ENCODE data around the gene CTBS. TPM values are rescaled to one million over a fixed set of nuclear protein-coding genes. Genes with fewer than 3 reads are reported as not detected.

Gene CTBS, protein sequence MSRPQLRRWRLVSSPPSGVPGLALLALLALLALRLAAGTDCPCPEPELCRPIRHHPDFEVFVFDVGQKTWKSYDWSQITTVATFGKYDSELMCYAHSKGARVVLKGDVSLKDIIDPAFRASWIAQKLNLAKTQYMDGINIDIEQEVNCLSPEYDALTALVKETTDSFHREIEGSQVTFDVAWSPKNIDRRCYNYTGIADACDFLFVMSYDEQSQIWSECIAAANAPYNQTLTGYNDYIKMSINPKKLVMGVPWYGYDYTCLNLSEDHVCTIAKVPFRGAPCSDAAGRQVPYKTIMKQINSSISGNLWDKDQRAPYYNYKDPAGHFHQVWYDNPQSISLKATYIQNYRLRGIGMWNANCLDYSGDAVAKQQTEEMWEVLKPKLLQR
- total RNA-seq (2021; ENCODE audit: unreplicated experiment) (47.7 TPM), Bru-seq, nascent RNA (percentile 88 among the genes with signal in this experiment), BruChase-seq, experiment 1, labeled RNA remaining after a 2-hour chase (percentile 81 among the genes with signal in this experiment), BruChase-seq, experiment 2, labeled RNA remaining after a 6-hour chase (percentile 84 among the genes with signal in this experiment)
- polyA plus RNA-seq (2012; ENCODE audit: insufficient read length) = 35.4 TPM
- long read RNA-seq, full-length matches to known transcripts = 121 of 208 reads
- long read RNA-seq, partial matches to known transcripts = 22 of 208 reads
- long read RNA-seq, other reads (novel, unspliced or antisense) = 65 of 208 reads

DNA sequence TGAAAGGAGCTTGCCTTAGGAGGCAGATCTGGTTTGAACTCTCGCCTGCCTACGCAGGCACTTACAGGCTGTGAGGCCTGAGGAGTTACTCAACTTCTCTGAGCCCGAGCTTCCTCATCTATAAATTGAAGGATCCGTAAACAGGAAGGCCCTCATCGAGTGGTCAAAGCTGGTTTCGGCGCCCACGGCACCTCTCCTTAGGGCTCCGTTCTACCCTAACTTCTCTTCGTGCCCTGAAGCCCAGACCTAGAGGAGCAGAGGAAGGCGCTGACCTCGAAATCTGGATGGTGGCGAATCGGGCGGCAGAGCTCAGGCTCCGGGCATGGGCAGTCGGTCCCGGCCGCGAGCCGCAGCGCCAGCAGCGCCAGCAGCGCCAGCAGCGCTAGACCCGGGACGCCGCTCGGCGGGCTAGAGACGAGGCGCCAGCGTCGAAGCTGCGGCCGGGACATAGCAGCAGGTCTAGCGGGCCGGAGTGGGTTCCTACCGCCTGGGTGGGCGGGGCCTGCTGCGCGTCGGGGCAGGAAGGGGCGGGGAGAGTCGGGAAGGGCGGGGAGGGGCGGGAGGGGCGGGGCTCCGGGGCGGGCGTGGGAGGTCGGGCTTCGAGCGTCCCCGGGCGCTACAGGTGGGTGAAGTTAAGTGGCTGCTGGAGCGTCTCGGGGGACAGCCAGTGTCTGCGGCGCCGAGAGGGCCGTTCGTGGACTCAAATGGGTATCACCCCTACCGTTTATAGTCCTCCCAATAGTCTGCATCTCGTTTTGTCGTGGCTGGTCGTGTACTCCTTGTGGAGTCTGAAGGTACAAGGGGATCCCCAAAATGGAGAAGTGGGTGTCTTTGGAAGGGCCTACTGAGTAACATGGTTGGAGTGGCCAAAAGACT, at the start of gene CTBS:
TSS of gene CTBS (minus strand) at position 474 of the 876 bp plus-strand sequence. CDS start at position 449, 25 bp downstream.
- TF ChIP-seq TCF7L2 (IDR thresholded peaks at IDR 0.05; ENCODE audit: low read depth, low read length) (no peak), SIN3A (IDR thresholded peaks at IDR 0.05; ENCODE audit: borderline replicate concordance, insufficient read depth, low read depth, low read length) (peak; percentile 89; the same call in 1 of the 2 replicates), POLR2AphosphoS5 (IDR thresholded peaks at IDR 0.05; ENCODE audit: low read depth, low read length) (peak; percentile 95)
- TF ChIP-seq, protein P1, sequence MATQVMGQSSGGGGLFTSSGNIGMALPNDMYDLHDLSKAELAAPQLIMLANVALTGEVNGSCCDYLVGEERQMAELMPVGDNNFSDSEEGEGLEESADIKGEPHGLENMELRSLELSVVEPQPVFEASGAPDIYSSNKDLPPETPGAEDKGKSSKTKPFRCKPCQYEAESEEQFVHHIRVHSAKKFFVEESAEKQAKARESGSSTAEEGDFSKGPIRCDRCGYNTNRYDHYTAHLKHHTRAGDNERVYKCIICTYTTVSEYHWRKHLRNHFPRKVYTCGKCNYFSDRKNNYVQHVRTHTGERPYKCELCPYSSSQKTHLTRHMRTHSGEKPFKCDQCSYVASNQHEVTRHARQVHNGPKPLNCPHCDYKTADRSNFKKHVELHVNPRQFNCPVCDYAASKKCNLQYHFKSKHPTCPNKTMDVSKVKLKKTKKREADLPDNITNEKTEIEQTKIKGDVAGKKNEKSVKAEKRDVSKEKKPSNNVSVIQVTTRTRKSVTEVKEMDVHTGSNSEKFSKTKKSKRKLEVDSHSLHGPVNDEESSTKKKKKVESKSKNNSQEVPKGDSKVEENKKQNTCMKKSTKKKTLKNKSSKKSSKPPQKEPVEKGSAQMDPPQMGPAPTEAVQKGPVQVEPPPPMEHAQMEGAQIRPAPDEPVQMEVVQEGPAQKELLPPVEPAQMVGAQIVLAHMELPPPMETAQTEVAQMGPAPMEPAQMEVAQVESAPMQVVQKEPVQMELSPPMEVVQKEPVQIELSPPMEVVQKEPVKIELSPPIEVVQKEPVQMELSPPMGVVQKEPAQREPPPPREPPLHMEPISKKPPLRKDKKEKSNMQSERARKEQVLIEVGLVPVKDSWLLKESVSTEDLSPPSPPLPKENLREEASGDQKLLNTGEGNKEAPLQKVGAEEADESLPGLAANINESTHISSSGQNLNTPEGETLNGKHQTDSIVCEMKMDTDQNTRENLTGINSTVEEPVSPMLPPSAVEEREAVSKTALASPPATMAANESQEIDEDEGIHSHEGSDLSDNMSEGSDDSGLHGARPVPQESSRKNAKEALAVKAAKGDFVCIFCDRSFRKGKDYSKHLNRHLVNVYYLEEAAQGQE (IDR thresholded peaks at IDR 0.05; ENCODE audit: insufficient read depth in 1 of 2, low read depth in 2 of 2, low read length in 1 of 2) = 0 out of 4 replicates have a peak, but pooled peaks of 1 of the 2 experiments have one; percentile 7
- peak within 1 kb of the TSS; percentile 66 to 81 for H3K4me3 ChIP-seq (ENCODE audit: low read depth in 2 of 2, low read length in 2 of 2)
- POLR2A ChIA-PET = interaction anchor here (0.7 to 2.1 kb wide), 8 partner anchors 16 to 404 kb away, joined by 3 to 11 read pairs (median 4); partner anchors contain the start of genes GNG5 and SPATA1
- peak; percentile 97 for ATAC-seq
- H3K36me3 ChIP-seq (ENCODE audit: control insufficient read depth, insufficient read depth, low read length) = 0 out of 2 replicates have a peak, but pooled peaks cover under 1% of the 10 kb centered on the region
- no peaks in the 10 kb centered on the region for H3K27me3 ChIP-seq (ENCODE audit: control insufficient read depth, insufficient read depth, low read length)
- CTCF ChIA-PET = interaction anchor here (0.6 to 1.0 kb wide), 5 partner anchors 12 to 70 kb away, joined by 3 to 4 read pairs (median 4); no protein-coding TSS in a partner anchor
- DNase-seq (ENCODE audit: low read depth, low spot score) = peak; percentile 74
- intact Hi-C loops (cut with micrococcal nuclease; ENCODE audit: unreplicated experiment) = loop anchor here (2.0 kb wide), 1 partner anchor 67 kb away; the partner anchor contains the start of genes GNG5 and SPATA1
- H3K9me3 ChIP-seq (ENCODE audit: control insufficient read depth, insufficient read depth, low read depth, low read length) = peaks cover 3% of the 10 kb centered on the region; the same call in 1 of the 2 replicates
- BruUV-seq (replicated peaks) = no TSS peak
- H3K4me1 ChIP-seq (ENCODE audit: control insufficient read depth, insufficient read depth, low read length) = peaks cover 33% of the 10 kb centered on the region
- in situ Hi-C loops (cut with HindIII; ENCODE audit: low pct_unique_long_range_greater_than_20kb, low sequenced_read_pairs) = no loop called here
- peak within 1 kb of the TSS; percentile 98 for H3K27ac ChIP-seq (ENCODE audit: low read length)

DNA sequence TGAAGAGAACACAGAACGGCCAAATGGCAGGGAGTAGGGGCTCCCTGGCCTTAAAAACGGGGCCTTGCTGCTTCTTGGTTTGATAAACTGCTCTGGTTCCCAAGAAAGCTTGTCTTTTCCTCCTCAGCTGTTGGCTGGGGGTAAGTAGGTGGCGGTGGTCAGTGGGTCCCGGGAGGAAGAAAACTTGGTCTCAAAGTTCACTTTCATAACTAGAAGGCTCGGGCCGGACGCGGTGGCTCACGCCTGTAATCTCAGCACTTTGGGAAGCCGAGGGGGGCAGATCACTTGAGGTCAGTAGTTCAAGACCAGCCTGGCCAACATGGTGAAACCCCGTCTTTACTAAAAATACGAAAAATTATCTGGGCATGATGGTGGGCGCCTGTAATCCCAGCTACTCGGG, 47.3 kb upstream of the CTBS start:
- DNase-seq (ENCODE audit: low read depth, low spot score) = no peak
- ChIA-PET POLR2A (interaction anchor here (0.6 kb wide), 1 partner anchor 15 kb away, joined by 3 read pairs; no protein-coding TSS in a partner anchor), CTCF (interaction anchor here (0.7 kb wide), 1 partner anchor 459 kb away, joined by 5 read pairs; no protein-coding TSS in a partner anchor)
- no peaks in the 10 kb centered on the region for H3K27me3 ChIP-seq (ENCODE audit: control insufficient read depth, insufficient read depth, low read length)
- H3K27ac ChIP-seq (ENCODE audit: low read length) = no peak overlapping the region; the same call in 1 of the 2 replicates
- in situ Hi-C loops (cut with HindIII; ENCODE audit: low pct_unique_long_range_greater_than_20kb, low sequenced_read_pairs) (loop anchor here (25.0 kb wide), 1 partner anchor 709 kb away; no protein-coding TSS in a partner anchor), intact Hi-C loops (cut with micrococcal nuclease; ENCODE audit: unreplicated experiment) (loop anchor here (10.0 kb wide), 1 partner anchor 313 kb away; no protein-coding TSS in a partner anchor)
- ATAC-seq = no peak
- H3K9me3 ChIP-seq (ENCODE audit: control insufficient read depth, insufficient read depth, low read depth, low read length) = no peaks in the 10 kb centered on the region
- no TSS peak for BruUV-seq (replicated peaks)
- H3K4me1 ChIP-seq (ENCODE audit: control insufficient read depth, insufficient read depth, low read length) = peaks cover 9% of the 10 kb centered on the region; the same call in 1 of the 2 replicates
- TF ChIP-seq TCF7L2 (IDR thresholded peaks at IDR 0.05; ENCODE audit: low read depth, low read length) = no peak
- no peaks in the 10 kb centered on the region for H3K36me3 ChIP-seq (ENCODE audit: control insufficient read depth, insufficient read depth, low read length)
- H3K4me3 ChIP-seq (ENCODE audit: low read depth in 2 of 2, low read length in 2 of 2) = no peak overlapping the region

All from Panc1 (cell line).